Measurements from ENCODE around the gene SAMSN1. TPM values are rescaled to one million over a fixed set of nuclear protein-coding genes. Genes with fewer than 3 reads are reported as not detected.

The SAMSN1 gene
- total RNA-seq, 2 donors from 2014 or later: 3.8 to 4.8 TPM

DNA sequence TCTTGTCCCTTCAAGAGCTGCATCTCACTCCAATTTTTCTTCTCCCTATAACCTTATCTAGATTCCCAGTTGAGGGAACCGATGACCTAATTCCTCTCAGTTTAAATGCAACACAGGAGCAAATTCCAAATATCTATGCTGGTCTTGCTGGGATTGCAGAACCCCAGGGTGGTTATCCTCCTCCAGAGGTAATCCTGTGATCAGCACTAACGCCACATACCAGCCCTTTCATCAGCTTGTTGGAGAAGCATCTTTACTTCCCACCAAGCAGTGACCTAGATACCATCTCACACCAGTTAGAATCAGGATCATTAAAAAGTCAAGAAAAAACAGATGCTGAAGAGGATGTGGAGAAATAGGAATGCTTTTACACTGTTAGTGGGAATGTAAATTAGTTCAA is 52.4 kb downstream of the SAMSN1 start:
- no peak for DNase-seq
- intact Hi-C loops (cut with DNase I): no loop called here

DNA sequence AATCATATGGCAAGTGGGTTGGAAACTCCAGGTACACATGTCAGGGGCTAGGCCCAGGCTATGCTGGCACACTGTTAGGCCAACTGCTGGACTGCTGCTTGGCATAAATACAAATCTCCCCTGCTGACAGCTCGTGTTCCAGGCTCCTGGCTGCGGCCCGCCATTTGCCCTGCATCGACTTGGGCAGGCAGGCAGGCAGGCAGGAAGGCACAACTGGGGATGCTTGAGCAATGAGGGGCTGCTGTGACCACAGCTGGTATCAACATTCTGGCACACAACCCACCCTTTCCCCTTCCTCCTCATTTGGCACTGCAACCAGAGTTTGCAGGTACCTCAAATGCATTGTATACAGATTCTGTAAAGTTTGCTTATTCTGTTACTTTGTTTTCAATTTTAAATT is 53.2 kb downstream of the SAMSN1 start:
- DNase-seq (peak; percentile 18), ATAC-seq (no peak)
- intact Hi-C loops (cut with DNase I): no loop called here

More for the DNA sequence above, 52.4 kb downstream of the SAMSN1 start:
- no peak for ATAC-seq

DNA sequence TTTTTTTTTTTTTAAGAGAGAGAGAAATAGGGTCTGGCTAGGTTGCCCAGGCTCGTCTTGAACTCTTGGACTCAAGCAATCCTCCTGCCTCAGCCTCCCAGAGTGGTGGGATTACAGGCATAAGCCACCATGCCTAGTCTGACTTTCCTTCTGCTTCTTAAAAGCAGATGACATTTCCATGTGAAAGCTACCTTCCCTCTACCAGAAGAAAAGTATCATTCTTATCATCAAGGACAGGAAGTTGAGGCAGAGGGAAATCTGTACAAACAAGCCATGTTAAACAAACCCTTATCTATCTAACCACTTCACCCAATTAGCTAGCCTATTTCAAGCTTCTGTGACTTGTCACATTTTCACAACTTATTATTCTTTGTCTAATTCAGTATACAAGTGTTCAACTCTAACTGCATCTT is 54.8 kb downstream of the SAMSN1 start:
- intact Hi-C loops (cut with DNase I): no loop called here
- DNase-seq (no peak), ATAC-seq (no peak)

DNA sequence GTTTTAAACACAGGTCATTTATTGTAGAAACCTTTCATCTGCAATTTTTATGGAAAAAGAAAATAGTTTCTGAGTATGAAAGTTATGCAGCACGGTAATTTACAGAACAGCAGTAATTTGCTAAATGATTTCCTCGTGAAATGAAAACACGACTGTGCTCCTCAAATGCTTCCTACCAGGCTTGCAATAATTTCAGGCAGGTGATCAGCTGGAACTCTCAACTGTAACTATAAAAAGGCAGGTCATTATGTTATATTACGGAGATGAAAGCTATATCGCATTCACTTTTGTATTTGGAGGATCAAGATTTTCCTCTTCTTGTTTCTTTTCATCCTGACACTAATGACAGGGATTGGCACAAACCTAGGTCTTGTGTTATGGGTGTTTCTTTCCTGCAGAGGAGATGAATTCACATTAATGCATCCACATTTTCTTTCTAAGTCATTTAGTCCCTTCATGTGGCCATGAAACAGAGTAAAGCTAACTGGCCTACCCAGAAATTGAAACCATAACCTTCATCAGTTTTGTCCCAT is 57.4 kb downstream of the SAMSN1 start:
- DNase-seq (no peak), ATAC-seq (no peak)
- intact Hi-C loops (cut with DNase I): no loop called here

DNA sequence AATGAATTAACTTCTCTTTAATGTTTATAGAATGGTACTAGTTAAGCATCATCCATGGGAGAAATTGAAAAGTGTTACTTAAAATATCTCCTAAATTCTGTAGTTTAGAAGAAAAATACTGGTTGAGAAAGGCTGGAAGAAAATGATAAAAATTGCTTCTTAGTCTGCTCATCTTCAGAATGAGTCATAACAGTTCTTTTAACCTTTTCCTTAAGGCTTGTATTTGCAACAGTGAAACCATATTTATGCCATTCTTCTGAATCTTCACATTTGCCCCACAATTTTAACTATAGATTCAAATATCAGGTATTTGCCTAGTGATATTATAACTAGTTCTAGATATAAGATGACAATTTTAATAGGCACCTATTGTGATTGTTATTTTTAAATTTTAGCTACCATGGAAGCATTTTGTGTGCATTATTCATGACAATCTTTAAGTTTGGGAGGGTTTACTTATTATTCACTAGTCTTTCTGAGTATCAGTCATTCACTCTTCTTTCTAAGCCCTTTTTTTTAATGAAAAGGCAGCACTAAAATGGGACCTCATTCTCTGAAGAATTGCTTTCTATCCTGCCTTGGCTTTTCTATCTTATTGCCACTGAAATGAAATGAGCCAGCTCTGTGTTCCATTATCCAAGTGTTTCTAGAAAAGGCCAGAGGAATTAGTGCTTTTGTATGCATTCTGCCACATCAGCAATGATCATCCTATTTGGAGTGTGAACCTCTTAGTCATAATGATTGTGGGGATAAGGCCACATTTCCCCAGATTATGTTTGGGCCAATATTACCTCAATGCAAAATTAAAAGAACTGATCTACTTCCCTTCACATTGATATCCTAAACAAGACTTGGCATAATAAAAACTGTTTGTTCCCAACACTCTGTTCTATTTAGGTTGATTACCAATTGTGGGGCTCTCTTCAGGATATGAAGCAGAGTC is 58.4 kb downstream of the SAMSN1 start:
- ATAC-seq (no peak), DNase-seq (no peak)
- intact Hi-C loops (cut with DNase I): no loop called here

DNA sequence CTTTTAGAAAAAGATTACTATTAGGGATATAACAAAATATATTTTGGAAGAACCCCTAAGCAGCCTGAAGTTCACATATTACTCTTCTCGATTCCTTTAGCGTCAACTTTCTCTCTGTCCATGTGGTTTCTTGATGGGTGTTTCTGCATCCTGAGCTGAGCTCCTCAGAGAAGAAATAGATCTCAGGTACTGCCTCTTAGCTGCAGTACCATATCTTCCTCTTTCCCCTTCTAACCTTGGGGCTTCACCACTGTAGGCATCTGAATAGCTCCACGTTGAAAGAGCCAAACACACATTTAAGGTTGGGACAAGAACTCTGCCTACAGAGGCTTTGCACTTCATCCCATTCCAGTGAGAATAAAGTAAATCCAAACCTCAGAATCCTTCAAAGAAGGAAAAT is 59.2 kb downstream of the SAMSN1 start:
- intact Hi-C loops (cut with DNase I): no loop called here
- DNase-seq (no peak), ATAC-seq (no peak)

DNA sequence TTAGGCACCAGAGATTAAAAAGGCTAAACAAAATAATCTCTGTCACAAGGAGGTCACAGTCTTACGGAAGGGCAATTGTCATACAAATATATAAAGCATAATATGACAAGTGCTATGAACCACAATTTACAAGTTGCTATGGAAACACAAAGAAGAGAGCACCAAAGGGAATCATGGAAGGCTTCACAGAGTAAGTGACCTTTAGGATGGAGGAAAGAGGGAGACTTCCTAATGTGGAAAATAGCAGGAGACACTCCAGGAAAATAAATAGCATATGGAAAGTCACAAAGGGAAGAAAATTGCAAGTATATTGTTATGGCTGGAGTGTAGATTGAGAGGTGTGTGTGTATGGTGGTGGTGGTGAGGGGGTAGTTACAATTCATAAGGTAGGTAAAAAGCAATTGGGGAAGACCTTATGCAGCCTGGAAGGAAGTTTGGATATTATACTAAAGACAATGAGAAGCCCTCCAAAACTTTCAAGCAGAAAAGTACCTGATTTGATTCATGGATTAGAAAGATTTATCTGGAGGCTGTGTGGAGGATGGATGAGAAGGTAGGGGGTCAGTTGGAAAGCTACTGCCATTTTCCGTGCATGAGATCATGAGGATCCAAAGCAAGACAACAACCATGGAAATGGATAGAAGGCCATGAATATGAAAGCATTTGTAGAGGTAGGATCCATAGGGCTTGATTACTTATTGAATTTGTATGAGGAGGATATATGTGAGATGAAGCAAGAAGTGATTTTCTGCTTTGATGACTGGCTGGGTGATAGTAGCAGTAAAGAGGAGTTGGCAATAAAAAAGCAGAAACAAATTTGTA is 61.7 kb downstream of the SAMSN1 start:
- intact Hi-C loops (cut with DNase I): no loop called here
- no peak for ATAC-seq
- no peak for DNase-seq

DNA sequence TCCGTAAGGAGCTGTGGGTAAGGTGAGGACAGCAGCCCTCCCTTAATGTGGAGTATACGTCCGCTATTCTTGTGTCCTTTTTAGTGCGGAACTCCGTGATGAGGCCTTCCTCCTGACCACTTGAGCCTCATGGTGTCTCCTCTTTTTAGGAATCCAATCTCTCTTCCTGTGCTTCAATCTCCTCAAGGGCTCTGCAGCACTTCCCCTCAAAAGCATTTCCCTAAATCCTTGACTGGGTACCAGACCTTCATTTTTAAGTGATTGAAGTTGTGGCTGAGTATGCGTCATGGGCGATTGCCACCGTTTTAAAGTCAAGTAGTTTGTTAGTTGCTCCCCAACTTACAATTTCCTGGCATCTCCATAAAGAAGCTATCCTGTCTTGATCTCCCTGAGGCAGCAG is 62.8 kb downstream of the SAMSN1 start:
- DNase-seq (no peak), ATAC-seq (no peak)
- intact Hi-C loops (cut with DNase I): no loop called here

DNA sequence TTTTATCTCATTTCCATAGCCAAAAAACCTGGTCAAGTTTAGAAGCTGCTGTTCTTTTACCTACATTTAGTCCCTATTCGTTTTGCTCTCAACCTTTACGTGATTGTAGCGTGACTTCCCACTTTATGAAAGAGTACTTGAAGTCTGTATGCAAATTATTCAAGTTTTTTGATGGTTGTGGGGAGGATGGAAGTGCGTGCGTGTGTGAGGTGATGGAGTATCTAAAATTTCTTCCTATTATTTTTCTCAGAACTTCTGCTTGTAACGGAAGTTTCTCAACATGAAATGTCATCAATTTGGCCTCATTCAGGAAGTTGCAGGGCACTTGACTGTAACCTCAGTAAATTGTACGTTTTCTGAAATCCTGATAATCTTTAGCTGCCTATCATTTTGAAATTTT is 64.0 kb downstream of the SAMSN1 start:
- DNase-seq: no peak
- ATAC-seq: peak; percentile 44 to 67
- intact Hi-C loops (cut with DNase I): no loop called here

DNA sequence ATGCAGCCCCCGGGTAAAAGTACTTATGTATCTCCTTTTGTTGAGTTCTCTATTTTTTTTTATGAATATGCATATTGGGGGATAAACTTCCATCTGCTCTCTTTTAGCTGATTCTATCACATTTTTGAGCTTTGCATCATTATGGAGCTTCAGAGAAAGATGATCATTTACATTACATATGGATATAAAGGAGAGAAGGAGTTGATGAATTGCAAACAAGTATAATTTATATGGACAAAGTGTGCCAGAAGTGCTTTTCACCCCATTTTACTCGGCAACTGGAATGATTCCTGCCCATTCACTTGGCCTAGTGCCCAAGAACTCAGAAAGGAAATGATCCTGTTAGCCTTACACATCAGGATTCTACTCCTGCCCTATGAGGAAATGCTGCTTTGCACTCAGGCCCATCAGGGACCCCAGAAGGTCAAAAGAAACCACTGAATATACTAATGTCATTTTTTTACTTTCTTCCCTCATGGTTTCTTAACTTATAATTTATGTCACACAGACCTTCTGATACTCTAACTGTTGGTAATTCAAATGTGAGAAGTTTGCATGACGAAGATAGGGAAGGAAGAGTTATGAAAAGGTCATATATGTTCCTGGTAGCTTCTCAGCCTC is 65.6 kb downstream of the SAMSN1 start:
- intact Hi-C loops (cut with DNase I): no loop called here
- ATAC-seq (no peak), DNase-seq (no peak)

DNA sequence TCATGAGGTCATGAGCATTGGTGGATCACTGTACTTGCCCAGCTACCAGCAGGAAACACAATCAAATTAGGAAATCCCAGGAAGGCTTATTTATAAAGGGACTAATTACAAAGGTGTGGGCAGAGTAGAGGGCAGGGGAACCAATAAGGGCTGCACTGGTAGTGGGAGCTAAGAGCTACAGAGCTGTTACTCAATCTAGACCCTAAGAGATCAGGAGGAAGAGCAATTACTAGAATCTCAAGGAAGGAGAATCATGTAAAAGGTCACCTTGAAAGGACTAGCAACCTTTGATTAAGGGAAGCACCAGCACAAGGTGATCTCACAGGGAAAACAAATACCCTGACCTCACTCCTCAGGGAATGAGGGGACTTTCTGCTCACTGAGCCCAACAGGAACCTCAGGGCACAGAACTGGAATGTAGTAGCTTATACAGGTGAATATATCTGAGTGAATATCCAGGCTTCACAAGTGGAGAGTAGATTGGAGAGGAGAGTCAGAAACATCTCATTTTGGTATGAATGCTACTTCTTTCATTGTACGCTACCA is 66.8 kb downstream of the SAMSN1 start:
- DNase-seq (no peak), ATAC-seq (no peak)
- intact Hi-C loops (cut with DNase I): no loop called here

DNA sequence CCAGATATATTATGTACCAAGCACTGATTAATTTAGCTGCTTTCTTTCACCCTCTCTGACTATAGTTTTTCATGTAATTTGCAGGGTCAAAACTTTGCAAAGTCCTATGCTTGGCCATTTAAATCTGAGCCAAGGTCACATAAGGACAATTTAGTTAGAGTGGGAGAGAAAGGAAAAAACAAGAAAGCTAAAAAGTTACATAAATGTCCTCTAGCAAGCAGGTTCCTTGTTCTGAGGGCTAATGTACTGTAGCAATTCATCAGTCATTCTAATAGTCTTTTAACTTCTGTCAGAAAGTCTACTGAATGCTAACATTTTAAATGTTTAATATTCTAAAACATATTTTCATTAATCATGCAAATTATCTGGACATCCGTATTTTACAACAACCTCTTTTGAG is 68.3 kb downstream of the SAMSN1 start:
- intact Hi-C loops (cut with DNase I): no loop called here
- DNase-seq: no peak
- ATAC-seq: no peak

DNA sequence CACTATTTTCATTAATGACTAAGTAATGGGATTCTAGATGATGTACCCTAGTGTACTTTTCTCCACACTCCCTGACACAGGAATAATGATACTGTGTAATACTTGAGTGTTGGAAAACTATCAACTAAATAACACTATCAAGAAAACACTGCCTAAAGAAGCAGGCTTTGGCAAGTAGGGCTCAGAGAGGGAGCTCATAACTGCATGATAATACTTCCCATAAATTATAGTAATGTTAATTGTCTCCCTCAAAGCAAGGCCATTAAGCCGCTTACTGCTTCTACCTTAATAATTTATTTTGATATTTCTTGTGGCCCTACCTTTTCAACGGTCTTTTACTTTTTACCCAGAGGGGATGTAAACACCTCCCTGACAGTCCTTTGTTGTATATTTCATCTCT is 69.0 kb downstream of the SAMSN1 start:
- DNase-seq: no peak
- ATAC-seq: no peak
- intact Hi-C loops (cut with DNase I): no loop called here

DNA sequence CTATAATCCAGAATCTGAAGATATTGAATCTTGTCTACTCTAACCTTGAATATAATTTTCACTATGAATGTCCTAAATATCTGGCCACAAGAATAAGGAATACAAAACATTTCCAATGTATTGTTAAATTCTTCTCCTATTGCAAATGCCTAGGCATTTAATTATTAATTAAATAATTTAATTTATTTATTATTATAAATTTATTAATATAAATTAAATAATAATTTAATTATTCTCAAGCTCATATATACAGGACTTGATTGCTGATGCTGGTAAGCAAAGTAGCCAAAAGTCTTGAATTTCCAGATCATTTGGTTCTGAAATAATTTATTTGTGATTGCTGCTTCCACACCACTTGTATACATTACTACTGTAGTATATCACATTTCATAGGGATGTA is 71.1 kb downstream of the SAMSN1 start:
- DNase-seq (no peak), ATAC-seq (no peak)
- intact Hi-C loops (cut with DNase I): no loop called here

DNA sequence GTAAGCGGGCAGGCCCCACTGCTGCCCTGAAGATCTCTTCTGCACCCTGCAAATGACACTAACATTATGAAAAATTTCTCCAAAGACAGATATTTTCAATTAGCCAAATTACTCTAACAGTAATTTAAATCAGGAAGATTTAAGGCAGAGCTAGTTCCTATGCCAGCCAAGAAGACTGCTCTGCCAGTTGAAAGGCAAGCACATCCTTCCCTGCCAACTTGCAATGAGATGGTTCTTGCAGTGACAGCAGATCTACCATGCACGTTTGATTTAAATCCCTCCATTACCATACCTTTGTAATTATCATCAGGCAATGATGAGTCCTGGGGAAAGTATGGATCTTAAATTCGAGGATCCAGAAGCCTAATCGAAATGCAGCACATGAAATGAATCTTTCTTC is 76.5 kb downstream of the SAMSN1 start:
- intact Hi-C loops (cut with DNase I): no loop called here
- ATAC-seq (no peak), DNase-seq (no peak)

DNA sequence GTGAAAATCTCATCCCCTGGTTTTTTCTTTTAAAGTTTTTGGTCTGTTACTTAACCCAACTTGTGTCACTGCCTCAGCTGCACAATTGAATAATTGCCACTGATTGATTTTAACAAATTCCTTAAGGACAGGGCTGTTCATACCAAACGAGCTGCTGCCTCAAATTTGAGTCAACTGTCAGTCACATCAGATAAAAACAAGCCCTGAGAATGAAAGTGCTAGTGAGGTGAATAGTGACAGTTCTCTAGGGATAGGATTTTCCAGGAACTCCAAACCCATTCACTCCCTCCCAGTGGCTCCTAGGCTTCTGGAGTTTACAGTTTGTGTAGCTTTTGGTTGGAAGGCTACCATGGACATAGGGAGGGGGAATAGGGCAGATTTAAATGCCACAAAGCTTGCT is 79.4 kb downstream of the SAMSN1 start:
- no peak for DNase-seq
- no peak for ATAC-seq
- intact Hi-C loops (cut with DNase I): no loop called here

DNA sequence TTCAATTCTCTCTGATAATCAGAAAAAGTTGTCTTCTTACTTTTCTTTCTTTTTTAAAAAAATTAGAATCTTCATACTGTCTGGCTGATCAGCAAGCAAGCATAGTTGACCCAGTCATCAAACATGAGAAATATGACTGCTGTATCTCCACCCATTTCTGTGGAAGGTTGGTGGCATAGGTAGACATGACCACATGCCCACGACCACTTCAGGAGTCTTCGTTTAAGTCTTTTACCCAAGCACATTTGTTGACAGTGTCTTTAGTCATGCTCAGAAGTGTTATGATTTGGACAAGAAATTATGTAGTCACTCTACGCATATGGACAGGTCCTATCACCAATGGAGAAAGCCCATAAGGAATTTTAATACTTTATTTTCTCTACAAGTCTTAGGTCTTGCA is 88.4 kb downstream of the SAMSN1 start:
- intact Hi-C loops (cut with DNase I): no loop called here
- no peak for DNase-seq

DNA sequence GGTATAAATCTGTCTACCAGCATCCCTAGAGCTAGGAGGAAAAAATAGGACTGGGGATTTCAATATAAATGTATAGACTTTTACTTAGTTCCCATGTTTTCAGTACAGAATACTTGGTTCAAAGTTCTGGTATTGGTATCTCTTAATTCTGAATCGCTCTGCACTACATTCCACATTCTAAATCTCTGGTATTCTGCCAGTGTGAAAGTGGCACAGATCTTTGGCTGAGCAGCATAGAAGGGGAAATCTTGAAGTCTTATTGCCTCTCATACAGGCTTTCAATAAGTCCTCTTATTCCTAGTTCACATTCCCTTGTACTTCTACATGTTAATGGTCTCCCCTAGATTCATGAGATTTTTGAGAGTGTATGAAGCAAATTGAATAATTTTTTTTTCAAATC is 89.2 kb downstream of the SAMSN1 start:
- DNase-seq (no peak), ATAC-seq (no peak)
- intact Hi-C loops (cut with DNase I): no loop called here

More for the DNA sequence above, 88.4 kb downstream of the SAMSN1 start:
- no peak for ATAC-seq
